ENCODE data around the gene NCOR1. TPM values are rescaled to one million over a fixed set of nuclear protein-coding genes. Genes with fewer than 3 reads are reported as not detected.

NCOR1 gene
- total RNA-seq, 4 donors from 2014 or later: 120 to 163 (median 134) TPM

DNA sequence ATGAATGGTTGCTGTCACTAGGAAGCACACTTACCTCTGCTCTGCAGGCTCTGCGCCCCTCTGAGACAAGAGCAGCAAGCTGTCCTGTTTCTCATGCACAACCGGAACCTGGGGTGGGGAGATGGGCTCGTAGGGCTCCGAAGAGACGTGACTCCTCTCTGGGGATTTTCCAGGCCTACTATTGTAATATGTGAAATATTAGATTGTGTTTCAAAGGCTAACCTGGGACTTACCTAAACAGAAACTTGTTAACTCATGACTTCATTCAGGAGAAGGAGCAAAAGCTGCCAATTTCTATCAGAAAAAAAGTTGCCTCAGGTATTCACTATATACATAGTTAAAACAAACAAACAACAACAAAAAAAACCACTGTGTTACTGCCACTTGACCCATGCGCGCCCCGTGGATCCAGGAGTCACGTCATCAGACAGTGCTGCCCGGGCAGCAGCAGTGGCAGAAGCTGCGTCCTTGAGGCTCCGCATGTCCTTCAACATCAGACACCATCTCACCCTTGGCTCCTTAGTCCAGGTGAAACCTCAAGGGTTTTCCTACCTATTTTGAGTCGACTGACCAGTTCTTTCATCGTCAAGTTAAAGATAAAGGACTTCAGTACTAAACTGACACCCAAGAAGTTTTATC lies 166.4 kb downstream of the NCOR1 start:
- TF ChIP-seq, protein P1, sequence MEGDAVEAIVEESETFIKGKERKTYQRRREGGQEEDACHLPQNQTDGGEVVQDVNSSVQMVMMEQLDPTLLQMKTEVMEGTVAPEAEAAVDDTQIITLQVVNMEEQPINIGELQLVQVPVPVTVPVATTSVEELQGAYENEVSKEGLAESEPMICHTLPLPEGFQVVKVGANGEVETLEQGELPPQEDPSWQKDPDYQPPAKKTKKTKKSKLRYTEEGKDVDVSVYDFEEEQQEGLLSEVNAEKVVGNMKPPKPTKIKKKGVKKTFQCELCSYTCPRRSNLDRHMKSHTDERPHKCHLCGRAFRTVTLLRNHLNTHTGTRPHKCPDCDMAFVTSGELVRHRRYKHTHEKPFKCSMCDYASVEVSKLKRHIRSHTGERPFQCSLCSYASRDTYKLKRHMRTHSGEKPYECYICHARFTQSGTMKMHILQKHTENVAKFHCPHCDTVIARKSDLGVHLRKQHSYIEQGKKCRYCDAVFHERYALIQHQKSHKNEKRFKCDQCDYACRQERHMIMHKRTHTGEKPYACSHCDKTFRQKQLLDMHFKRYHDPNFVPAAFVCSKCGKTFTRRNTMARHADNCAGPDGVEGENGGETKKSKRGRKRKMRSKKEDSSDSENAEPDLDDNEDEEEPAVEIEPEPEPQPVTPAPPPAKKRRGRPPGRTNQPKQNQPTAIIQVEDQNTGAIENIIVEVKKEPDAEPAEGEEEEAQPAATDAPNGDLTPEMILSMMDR (IDR thresholded peaks at IDR 0.05): no peak
- DNase-seq (ENCODE audit: low spot score): no peak
- no peak for ATAC-seq (ENCODE audit: low FRiP score)

DNA sequence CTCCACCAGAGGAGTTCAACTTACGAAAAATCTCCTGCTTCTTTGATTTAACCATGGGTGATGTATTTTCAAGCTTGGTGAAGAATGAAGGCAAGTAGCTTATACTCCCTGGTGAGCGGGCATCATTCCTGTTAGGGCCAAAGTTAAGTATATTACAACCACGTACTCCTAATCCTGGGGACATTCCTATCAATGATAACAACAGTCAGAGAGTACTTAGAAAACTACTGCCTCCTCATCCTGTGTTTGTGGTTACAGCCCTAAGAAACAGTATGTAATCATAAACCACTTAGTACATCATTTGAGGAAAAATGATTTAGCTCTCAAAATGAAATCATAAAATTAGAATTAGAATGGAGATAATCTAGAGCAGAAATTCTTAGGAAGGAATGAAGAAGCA lies 168.4 kb downstream of the NCOR1 start:
- TF ChIP-seq, protein P1 (IDR thresholded peaks at IDR 0.05): no peak
- ATAC-seq (ENCODE audit: low FRiP score) (no peak), DNase-seq (ENCODE audit: low spot score) (no peak)

DNA sequence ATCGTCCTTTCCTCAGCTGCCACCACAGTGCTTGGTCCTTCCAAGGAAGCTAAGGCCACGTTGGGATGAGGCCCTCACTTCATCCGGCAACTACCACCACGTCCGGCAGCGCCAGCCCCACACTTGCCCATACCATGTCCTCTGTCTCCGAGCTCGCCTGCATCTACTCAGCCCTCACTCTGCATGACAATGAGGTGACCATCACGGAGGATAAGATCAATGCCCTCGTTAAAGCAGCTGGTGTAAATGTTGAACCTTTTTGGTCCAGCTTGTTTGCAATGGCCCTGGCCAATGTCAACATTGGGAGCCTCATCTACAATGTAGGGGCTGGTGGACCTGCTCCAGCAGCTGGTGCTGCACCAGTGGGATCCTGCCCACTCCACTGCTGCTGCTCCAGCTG lies 170.8 kb downstream of the NCOR1 start:
- TF ChIP-seq, protein P1 (IDR thresholded peaks at IDR 0.05): no peak
- DNase-seq (ENCODE audit: low spot score) (no peak), ATAC-seq (ENCODE audit: low FRiP score) (no peak)

DNA sequence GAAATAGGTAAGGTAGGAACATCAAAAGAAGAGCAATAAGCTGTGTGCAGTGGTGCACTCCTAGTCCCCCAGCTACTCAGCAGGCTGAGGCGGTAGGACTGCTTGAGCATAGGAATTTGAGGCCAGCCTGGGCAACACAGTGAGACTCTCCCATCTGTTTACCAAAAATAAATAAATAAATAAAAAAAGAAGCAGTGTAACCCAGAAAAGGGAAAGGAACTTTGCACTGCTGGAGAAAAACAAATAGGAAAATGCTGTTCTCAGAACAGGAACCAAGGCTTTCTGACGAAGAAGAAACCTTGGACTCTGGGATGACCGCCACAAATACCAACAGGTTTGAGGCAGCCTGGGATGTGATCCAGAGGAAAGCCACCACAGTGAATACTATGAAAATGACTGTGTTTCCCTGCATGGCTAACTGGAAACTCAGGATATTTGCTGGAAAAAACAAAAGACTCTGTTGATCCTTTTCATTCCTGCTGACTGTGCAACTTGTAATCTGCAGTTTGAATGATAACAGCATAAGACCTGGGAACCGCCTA lies 174.6 kb downstream of the NCOR1 start:
- ATAC-seq (ENCODE audit: low FRiP score) (no peak), DNase-seq (ENCODE audit: low spot score) (no peak)
- TF ChIP-seq, protein P1 (IDR thresholded peaks at IDR 0.05): no peak

DNA sequence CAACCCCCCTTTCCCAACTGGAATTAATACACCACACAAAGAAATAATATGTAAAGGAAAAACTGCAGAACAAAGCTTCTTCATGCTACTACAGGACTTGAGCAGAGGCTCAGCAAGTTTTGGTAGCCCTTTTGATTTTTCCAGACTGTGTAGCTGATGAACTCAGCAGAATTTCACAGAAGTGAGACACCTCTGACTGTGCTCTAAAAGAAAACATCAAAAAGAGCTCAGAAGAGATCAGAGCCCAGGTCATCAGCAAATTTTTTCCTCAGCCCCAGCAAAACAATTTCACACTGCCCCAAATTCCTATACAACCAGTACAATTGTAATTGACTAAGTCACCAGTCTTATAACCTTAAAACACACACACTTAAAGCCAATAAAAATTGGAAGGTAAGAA lies 177.7 kb downstream of the NCOR1 start:
- TF ChIP-seq, protein P1 (IDR thresholded peaks at IDR 0.05): no peak
- no peak for ATAC-seq (ENCODE audit: low FRiP score)
- DNase-seq (ENCODE audit: low spot score): no peak

DNA sequence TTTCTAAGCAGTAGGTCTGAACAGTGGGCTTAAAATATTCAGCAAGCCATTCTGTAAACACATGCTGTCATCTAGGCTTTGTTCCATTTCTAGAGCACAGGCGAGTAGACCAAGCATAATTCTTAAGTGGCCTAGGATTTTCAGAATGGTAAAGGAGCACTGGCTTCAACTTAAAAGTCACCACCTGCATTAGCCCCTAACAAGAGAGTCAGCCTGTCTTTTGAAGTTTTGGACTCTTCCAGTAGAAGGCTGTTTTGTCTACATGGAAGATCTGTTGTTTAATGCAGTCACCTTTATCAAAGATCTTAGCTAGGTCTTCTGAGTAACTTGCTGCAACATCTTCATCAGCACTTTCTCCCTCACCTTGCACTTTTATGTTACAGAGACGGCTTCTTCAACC lies 179.1 kb downstream of the NCOR1 start:
- TF ChIP-seq, protein P1 (IDR thresholded peaks at IDR 0.05): no peak
- DNase-seq (ENCODE audit: low spot score) (no peak), ATAC-seq (ENCODE audit: low FRiP score) (no peak)

DNA sequence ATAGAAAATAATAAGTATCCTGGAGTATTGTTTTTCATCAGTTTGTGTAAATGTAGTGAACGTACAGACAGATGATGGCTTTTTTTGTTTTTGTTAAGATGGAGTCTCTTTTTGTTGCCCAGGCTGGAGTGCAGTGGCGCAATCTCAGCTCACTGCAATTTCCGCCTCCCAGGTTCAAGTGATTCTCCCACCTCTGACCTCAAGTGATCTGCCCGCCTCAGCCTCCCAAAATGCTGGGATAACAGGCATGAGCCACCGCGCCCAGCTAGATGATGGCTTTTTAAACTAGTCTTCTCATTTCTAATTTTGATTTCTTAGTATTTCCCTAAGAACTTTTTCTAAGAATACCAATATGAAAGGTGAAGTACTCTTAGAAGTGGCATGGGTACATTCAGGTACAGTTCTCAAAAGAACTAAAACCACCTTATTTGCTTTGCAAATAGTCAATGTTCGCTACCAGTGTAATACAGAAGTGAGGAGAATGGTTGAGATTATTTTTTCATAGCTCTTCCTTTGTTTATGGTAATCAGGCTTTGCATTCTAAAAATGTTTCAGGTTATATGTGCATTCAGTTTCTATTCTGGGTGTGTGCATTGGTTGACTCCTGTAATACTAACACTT lies 181.5 kb downstream of the NCOR1 start:
- DNase-seq (ENCODE audit: low spot score): no peak

More for the DNA sequence above, 181.5 kb downstream of the NCOR1 start:
- no peak for ATAC-seq (ENCODE audit: low FRiP score)
- TF ChIP-seq, protein P1 (IDR thresholded peaks at IDR 0.05): no peak

All from omental fat pad (tissue), 4 donors.